Caco-2 (cell line): ENCODE results near the gene ZNF629. TPM values are rescaled to one million over a fixed set of nuclear protein-coding genes. Genes with fewer than 3 reads are reported as not detected.

ENCODE experiments used
- BruUV-seq: library from RNA; stranded (reverse); fragments of 400-500 nt; replicated peaks from 2 replicates; lab custom pipeline; 2021; lab: Mats Ljungman, UMichigan
- CTCF ChIA-PET: fragments of 300-600 bp; sonication (Branson Sonifier 250); formaldehyde crosslinking; loops from one replicate; lab custom pipeline; 2022; ENCODE audit warnings: antibody characterized with exemption; lab: Charles Lee
- POLR2A ChIA-PET: fragments of 300-600 bp; sonication (Branson Sonifier 250); formaldehyde crosslinking; loops from one replicate; lab custom pipeline; 2022; ENCODE audit warnings: antibody characterized with exemption; lab: Charles Lee
- DNase-seq, 2 experiments: peaks; one replicate each; pipeline versions ENCODE4 v3.0.0 to v3.0.0-alpha.2; 2020 to 2022
- H3K27me3 ChIP-seq: replicated peaks from 2 replicates; pipeline ENCODE4 v1.6.0; 2011; ENCODE audit warnings: low read length; ENCODE audit not compliant: control insufficient read depth, insufficient read depth
- H3K36me3 ChIP-seq: 2 replicates; pipeline ENCODE4 v1.5.1; 2011; ENCODE audit warnings: low read length; ENCODE audit not compliant: control insufficient read depth, insufficient read depth
- H3K4me1 ChIP-seq: fragments of 250-450 bp; sonication (Bioruptor Pico); 2 replicates; pipeline ENCODE4 v1.5.1; 2020; ENCODE audit warnings: mild to moderate bottlenecking
- H3K4me3 ChIP-seq: 2 replicates; pipeline ENCODE4 v1.5.1; 2011; ENCODE audit warnings: low read depth, mild to moderate bottlenecking, control low read depth, low read length
- H3K9me3 ChIP-seq: fragments of 250-450 bp; sonication (Bioruptor Pico); 2 replicates; pipeline ENCODE4 v1.5.1; 2020; ENCODE audit warnings: mild to moderate bottlenecking, moderate library complexity
- H3K27ac Mint-ChIP-seq: one replicate; pipeline ENCODE4 v1.8.0; 2022; ENCODE audit warnings: mixed read lengths; ENCODE audit not compliant: unreplicated experiment
- H3K27me3 Mint-ChIP-seq: one replicate; pipeline ENCODE4 v1.8.0; 2022; ENCODE audit warnings: mixed read lengths; ENCODE audit not compliant: insufficient read depth, unreplicated experiment
- H3K36me3 Mint-ChIP-seq: one replicate; pipeline ENCODE4 v1.8.0; 2022; ENCODE audit warnings: mild to moderate bottlenecking, mixed read lengths; ENCODE audit not compliant: insufficient read depth, unreplicated experiment
- H3K4me1 Mint-ChIP-seq: one replicate; pipeline ENCODE4 v1.8.0; 2022; ENCODE audit warnings: low read depth, mixed read lengths; ENCODE audit not compliant: unreplicated experiment
- H3K4me3 Mint-ChIP-seq: one replicate; pipeline ENCODE4 v1.8.0; 2022; ENCODE audit warnings: mild to moderate bottlenecking, moderate library complexity, mixed read lengths; ENCODE audit not compliant: unreplicated experiment
- H3K9me3 Mint-ChIP-seq: one replicate; pipeline ENCODE4 v1.8.0; 2022; ENCODE audit warnings: mixed read lengths; ENCODE audit not compliant: unreplicated experiment
- intact Hi-C: fragments of 100-400 bp; cut with micrococcal nuclease; formaldehyde crosslinking; loops from one replicate; pipeline ENCODE4 v1.10.0; 2022; ENCODE audit not compliant: unreplicated experiment
- total RNA-seq: library from RNA; stranded (reverse); gene quantifications from 2 replicates; pipeline ENCODE4 v1.2.3, GENCODE V29; 2022
- TF ChIP-seq, protein P1 (sequence below), 2 experiments: fragments of 200-600 bp in 1 of 2; IDR thresholded peaks; 1 replicate in 1 of 2; 2 replicates in 1 of 2; pipeline versions ENCODE4 v1.5.1 to v1.8.0; 2011 to 2022; ENCODE audit warnings: antibody characterized with exemption in 1 of 2, control low read depth in 1 of 2, inconsistent platforms in 1 of 2, low read depth in 1 of 2, low read length in 1 of 2, mild to moderate bottlenecking in 1 of 2, moderate library complexity in 1 of 2; ENCODE audit not compliant: insufficient read depth in 1 of 2, severe bottlenecking in 1 of 2, unreplicated experiment in 1 of 2

ZNF629 gene
- total RNA-seq, 1 experiment from 2014 or later = 20.6 TPM

DNA sequence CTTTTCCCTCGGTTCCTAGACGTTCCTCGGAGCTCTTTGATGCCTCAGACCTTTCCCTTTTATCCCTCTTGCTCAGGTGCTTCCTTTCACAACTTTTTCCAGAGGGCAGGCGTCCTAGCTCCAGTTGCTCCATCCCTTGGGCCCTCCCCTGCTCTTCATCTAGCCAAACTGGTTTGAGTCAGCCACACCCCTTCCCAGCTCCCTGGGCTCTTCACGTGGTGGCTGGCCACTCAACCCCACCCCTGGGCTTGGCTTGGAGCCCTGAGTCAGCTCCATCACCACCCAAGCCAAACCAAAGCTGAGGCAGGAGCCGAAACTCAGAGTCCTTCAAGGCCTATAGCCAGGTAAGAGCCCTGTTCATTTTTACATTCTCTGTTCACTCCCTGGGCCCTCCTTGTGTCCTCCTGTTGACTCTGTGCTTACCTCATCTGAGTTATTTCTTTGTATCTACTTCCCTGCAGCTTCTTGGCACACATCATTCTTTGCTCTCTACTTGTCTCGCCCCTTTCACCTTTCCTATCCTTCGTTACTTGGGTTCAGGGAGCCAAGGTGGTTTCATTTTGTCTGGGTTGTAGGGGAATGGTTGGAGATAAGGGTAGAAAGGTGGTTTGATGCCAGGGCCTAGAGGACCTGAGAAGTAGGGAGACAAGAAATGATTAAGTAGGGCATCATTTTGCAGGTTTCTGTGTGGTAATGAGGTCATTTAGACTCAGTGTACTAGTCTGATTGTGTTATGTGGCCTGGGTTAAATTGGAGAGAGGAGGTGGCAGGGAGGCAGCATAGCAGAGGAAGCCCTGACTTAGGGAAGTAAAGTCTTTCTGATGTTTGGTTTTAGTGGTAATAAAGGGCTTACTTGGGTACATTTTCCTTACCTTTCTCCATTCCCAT, 46.4 kb downstream of the ZNF629 start:
- Histone ChIP-seq H3K27me3 (no peaks in the 10 kb centered on the region), H3K36me3 (peaks cover 8% of the 10 kb centered on the region), H3K4me1 (peaks cover 27% of the 10 kb centered on the region), H3K4me3 (peak overlapping the region; percentile 12; the same call in 1 of the 2 replicates), H3K9me3 (no peaks in the 10 kb centered on the region)
- H3K27ac Mint-ChIP-seq = peak overlapping the region; percentile 90
- peak; percentile 92 for DNase-seq
- no peaks in the 10 kb centered on the region for H3K9me3 Mint-ChIP-seq
- intact Hi-C loops = loop anchor here (1.0 to 10.0 kb wide), 4 partner anchors 22 to 86 kb away; partner anchors contain the start of genes CFAP119, FBRS, PRR14 and RNF40
- POLR2A ChIA-PET = interaction anchor here (0.6 to 0.8 kb wide), 3 partner anchors 8 to 35 kb away, joined by 3 read pairs; partner anchors contain the start of gene PHKG2
- H3K27me3 Mint-ChIP-seq = no peaks in the 10 kb centered on the region
- H3K36me3 Mint-ChIP-seq = peaks cover 72% of the 10 kb centered on the region
- TSS peak; percentile 68 for BruUV-seq
- CTCF ChIA-PET = interaction anchor here (0.6 to 1.2 kb wide), 3 partner anchors 18 to 161 kb away, joined by 3 to 5 read pairs (median 3); no protein-coding TSS in a partner anchor
- H3K4me1 Mint-ChIP-seq = peaks cover 37% of the 10 kb centered on the region
- peak overlapping the region; percentile 59 for H3K4me3 Mint-ChIP-seq
- TF ChIP-seq, protein P1, sequence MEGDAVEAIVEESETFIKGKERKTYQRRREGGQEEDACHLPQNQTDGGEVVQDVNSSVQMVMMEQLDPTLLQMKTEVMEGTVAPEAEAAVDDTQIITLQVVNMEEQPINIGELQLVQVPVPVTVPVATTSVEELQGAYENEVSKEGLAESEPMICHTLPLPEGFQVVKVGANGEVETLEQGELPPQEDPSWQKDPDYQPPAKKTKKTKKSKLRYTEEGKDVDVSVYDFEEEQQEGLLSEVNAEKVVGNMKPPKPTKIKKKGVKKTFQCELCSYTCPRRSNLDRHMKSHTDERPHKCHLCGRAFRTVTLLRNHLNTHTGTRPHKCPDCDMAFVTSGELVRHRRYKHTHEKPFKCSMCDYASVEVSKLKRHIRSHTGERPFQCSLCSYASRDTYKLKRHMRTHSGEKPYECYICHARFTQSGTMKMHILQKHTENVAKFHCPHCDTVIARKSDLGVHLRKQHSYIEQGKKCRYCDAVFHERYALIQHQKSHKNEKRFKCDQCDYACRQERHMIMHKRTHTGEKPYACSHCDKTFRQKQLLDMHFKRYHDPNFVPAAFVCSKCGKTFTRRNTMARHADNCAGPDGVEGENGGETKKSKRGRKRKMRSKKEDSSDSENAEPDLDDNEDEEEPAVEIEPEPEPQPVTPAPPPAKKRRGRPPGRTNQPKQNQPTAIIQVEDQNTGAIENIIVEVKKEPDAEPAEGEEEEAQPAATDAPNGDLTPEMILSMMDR (IDR thresholded peaks at IDR 0.05; ENCODE audit: insufficient read depth in 1 of 2, low read depth in 1 of 2, low read length in 1 of 2, severe bottlenecking in 1 of 2, unreplicated experiment in 1 of 2) = no peak

DNA sequence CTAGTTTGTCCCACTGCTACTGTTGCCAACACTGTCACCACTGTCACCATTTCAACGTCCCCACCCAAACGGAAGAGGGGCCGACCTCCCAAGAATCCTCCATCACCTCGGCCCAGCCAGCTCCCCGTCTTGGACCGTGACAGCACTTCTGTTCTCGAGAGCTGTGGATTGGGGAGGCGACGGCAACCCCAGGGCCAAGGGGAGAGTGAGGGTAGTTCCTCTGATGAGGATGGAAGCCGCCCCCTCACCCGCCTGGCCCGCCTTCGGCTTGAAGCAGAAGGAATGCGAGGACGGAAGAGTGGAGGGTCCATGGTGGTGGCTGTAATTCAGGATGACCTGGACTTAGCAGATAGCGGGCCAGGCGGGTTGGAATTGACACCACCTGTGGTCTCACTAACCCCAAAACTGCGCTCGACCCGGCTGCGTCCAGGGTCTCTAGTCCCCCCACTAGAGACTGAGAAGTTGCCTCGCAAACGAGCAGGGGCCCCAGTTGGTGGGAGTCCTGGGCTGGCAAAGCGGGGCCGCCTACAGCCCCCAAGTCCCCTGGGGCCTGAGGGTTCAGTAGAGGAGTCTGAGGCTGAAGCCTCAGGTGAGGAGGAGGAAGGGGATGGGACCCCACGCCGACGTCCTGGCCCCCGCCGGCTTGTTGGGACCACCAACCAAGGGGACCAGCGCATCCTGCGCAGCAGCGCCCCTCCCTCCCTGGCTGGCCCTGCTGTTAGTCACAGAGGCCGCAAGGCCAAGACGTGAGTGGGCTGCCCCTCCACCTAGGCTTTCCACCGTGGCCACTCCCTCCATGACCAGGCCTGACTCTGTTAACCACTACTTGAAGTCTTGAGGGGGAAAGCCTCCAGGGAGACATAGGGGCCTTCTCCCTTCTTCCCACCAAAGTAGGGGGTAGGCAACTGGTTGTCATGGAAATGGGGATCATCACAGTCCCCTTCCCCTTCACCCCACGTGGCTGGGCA, 47.7 kb downstream of the ZNF629 start:
- ChIA-PET CTCF (interaction anchor here (1.2 kb wide), 1 partner anchor 163 kb away, joined by 3 read pairs; no protein-coding TSS in a partner anchor), POLR2A (interaction anchor here (0.8 kb wide), 1 partner anchor 9 kb away, joined by 3 read pairs; the partner anchor contains the start of gene PHKG2)
- peaks cover 73% of the 10 kb centered on the region for H3K36me3 Mint-ChIP-seq

More for the DNA sequence above, 47.7 kb downstream of the ZNF629 start:
- H3K4me3 Mint-ChIP-seq = no peak overlapping the region
- H3K27me3 Mint-ChIP-seq = no peaks in the 10 kb centered on the region
- Histone ChIP-seq H3K4me3 (no peak overlapping the region), H3K36me3 (peaks cover 8% of the 10 kb centered on the region), H3K27me3 (no peaks in the 10 kb centered on the region), H3K4me1 (peaks cover 27% of the 10 kb centered on the region), H3K9me3 (no peaks in the 10 kb centered on the region)
- TF ChIP-seq, protein P1 (IDR thresholded peaks at IDR 0.05; ENCODE audit: insufficient read depth in 1 of 2, low read depth in 1 of 2, low read length in 1 of 2, severe bottlenecking in 1 of 2, unreplicated experiment in 1 of 2) = no peak
- H3K4me1 Mint-ChIP-seq = peaks cover 30% of the 10 kb centered on the region
- BruUV-seq = no TSS peak
- no peaks in the 10 kb centered on the region for H3K9me3 Mint-ChIP-seq
- DNase-seq = no peak
- intact Hi-C loops = no loop called here
- H3K27ac Mint-ChIP-seq = no peak overlapping the region
